ENCODE results near the gene COQ7. TPM values are rescaled to one million over a fixed set of nuclear protein-coding genes. Genes with fewer than 3 reads are reported as not detected.

The COQ7 gene
- total RNA-seq, 2 experiments from 2014 or later = 21.6 to 22.2 TPM

GRCh38 chr16:19044769-19045168 is 22.6 kb upstream of the COQ7 start:
- Histone ChIP-seq H2AFZ (ENCODE audit: low read length) (no peak overlapping the region), H3K9me3 (ENCODE audit: low read length) (no peaks in the 10 kb centered on the region), H3K36me3 (ENCODE audit: insufficient read depth, low read length) (no peaks in the 10 kb centered on the region), H4K20me1 (ENCODE audit: insufficient read depth, low read length) (no peaks in the 10 kb centered on the region), H3K79me2 (ENCODE audit: insufficient read depth, low read depth, low read length) (no peaks in the 10 kb centered on the region), H3K4me1 (ENCODE audit: insufficient read depth, low read length, poor library complexity, severe bottlenecking) (no peaks in the 10 kb centered on the region), H3K9me2 (ENCODE audit: insufficient read depth, low read length) (no peaks in the 10 kb centered on the region), H3K4me2 (ENCODE audit: low read length) (no peak overlapping the region), H3K4me3 (ENCODE audit: low read depth, low read length, poor library complexity, severe bottlenecking) (no peak overlapping the region), H3K27ac (ENCODE audit: low read depth, low read length, poor library complexity, severe bottlenecking) (no peak overlapping the region)
- ChIA-PET CTCF (ENCODE audit: unreplicated experiment) (interaction anchor here (0.6 kb wide), 1 partner anchor 120 kb away, joined by 3 read pairs; no protein-coding TSS in a partner anchor), POLR2A (interaction anchor here (0.6 kb wide), 2 partner anchors 39 to 157 kb away, joined by 4 to 7 read pairs; no protein-coding TSS in a partner anchor)
- BruUV-seq (replicated peaks) = no TSS peak
- no peak for DNase-seq (ENCODE audit: low spot score)
- TF ChIP-seq, protein P1, sequence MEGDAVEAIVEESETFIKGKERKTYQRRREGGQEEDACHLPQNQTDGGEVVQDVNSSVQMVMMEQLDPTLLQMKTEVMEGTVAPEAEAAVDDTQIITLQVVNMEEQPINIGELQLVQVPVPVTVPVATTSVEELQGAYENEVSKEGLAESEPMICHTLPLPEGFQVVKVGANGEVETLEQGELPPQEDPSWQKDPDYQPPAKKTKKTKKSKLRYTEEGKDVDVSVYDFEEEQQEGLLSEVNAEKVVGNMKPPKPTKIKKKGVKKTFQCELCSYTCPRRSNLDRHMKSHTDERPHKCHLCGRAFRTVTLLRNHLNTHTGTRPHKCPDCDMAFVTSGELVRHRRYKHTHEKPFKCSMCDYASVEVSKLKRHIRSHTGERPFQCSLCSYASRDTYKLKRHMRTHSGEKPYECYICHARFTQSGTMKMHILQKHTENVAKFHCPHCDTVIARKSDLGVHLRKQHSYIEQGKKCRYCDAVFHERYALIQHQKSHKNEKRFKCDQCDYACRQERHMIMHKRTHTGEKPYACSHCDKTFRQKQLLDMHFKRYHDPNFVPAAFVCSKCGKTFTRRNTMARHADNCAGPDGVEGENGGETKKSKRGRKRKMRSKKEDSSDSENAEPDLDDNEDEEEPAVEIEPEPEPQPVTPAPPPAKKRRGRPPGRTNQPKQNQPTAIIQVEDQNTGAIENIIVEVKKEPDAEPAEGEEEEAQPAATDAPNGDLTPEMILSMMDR (conservative IDR thresholded peaks at IDR 0.05; ENCODE audit: low read length) = no peak
- TF ChIP-seq EZH2phosphoT487 (IDR thresholded peaks at IDR 0.05; ENCODE audit: borderline replicate concordance, low read depth, low read length) = no peak
- intact Hi-C loops (cut with micrococcal nuclease; ENCODE audit: unreplicated experiment) = no loop called here

DNA sequence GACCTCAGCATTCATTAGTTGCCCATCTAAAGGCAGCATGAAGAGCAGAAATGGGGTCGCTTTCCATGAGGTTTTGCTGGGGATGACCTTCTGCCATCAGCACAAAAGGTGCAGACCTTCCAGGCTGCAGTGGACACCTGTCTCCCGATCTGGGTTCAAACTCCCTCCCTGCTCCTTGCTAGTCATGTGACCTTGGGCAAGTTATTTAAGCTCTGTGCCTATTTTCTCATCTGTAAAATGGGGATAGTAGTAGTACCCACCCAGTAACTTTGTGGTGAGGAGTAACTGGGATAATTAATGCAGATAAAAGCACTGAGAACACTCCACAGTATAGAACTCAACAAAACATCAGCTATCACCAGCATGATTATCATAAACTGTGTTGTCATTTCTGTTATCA is 21.4 kb upstream of the COQ7 start:
- no peaks in the 10 kb centered on the region for H4K20me1 ChIP-seq (ENCODE audit: insufficient read depth, low read length)
- TF ChIP-seq, protein P1 (conservative IDR thresholded peaks at IDR 0.05; ENCODE audit: low read length) = no peak
- CTCF ChIA-PET (ENCODE audit: unreplicated experiment) = no interaction called here
- POLR2A ChIA-PET = interaction anchor here (0.6 to 0.7 kb wide), 2 partner anchors 310 to 1367 kb away, joined by 3 to 4 read pairs; no protein-coding TSS in a partner anchor
- BruUV-seq (replicated peaks) = no TSS peak
- no peaks in the 10 kb centered on the region for H3K9me2 ChIP-seq (ENCODE audit: insufficient read depth, low read length)
- H3K9me3 ChIP-seq (ENCODE audit: low read length) = no peaks in the 10 kb centered on the region
- H3K36me3 ChIP-seq (ENCODE audit: insufficient read depth, low read length) = no peaks in the 10 kb centered on the region
- intact Hi-C loops (cut with micrococcal nuclease; ENCODE audit: unreplicated experiment) = no loop called here
- no peak overlapping the region for H3K4me3 ChIP-seq (ENCODE audit: low read depth, low read length, poor library complexity, severe bottlenecking)
- no peak overlapping the region for H3K4me2 ChIP-seq (ENCODE audit: low read length)
- H3K27ac ChIP-seq (ENCODE audit: low read depth, low read length, poor library complexity, severe bottlenecking) = no peak overlapping the region
- H2AFZ ChIP-seq (ENCODE audit: low read length) = no peak overlapping the region
- H3K4me1 ChIP-seq (ENCODE audit: insufficient read depth, low read length, poor library complexity, severe bottlenecking) = no peaks in the 10 kb centered on the region
- no peaks in the 10 kb centered on the region for H3K79me2 ChIP-seq (ENCODE audit: insufficient read depth, low read depth, low read length)
- DNase-seq (ENCODE audit: low spot score) = no peak

DNA sequence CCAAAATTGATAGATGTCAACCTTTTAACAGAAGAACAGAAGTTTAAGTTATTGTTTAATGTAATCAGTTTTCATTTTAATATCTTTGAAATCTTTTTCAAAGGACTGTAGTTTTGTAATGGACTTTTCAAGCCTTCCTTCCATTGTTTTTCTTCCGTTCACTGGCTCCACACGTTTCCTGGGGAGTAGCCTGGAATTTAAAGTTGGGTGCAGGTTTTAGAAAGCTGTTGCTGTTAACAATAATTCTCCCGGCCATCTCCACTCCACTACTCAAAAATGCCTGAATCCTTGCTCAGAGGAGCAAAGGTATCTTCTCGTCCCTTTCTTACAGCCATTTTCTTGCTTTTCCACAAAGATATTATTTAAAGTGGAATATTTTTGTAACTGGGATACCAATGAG is 4.7 kb upstream of the COQ7 start:
- no peak overlapping the region for H3K4me2 ChIP-seq (ENCODE audit: low read length)
- no peak overlapping the region for H3K27ac ChIP-seq (ENCODE audit: low read depth, low read length, poor library complexity, severe bottlenecking)
- H3K4me3 ChIP-seq (ENCODE audit: low read depth, low read length, poor library complexity, severe bottlenecking) = no peak overlapping the region
- H3K79me2 ChIP-seq (ENCODE audit: insufficient read depth, low read depth, low read length) = no peaks in the 10 kb centered on the region
- TF ChIP-seq, protein P1 (conservative IDR thresholded peaks at IDR 0.05; ENCODE audit: low read length) = no peak
- TF ChIP-seq EZH2phosphoT487 (IDR thresholded peaks at IDR 0.05; ENCODE audit: borderline replicate concordance, low read depth, low read length) = no peak
- no peak overlapping the region for H2AFZ ChIP-seq (ENCODE audit: low read length)
- H3K36me3 ChIP-seq (ENCODE audit: insufficient read depth, low read length) = no peaks in the 10 kb centered on the region
- ChIA-PET CTCF (ENCODE audit: unreplicated experiment) (no interaction called here), POLR2A (interaction anchor here (0.7 kb wide), 1 partner anchor 22 kb away, joined by 3 read pairs; no protein-coding TSS in a partner anchor)
- H4K20me1 ChIP-seq (ENCODE audit: insufficient read depth, low read length) = no peaks in the 10 kb centered on the region
- no peak for DNase-seq (ENCODE audit: low spot score)
- no TSS peak for BruUV-seq (replicated peaks)
- H3K9me3 ChIP-seq (ENCODE audit: low read length) = no peaks in the 10 kb centered on the region
- H3K4me1 ChIP-seq (ENCODE audit: insufficient read depth, low read length, poor library complexity, severe bottlenecking) = no peaks in the 10 kb centered on the region
- intact Hi-C loops (cut with micrococcal nuclease; ENCODE audit: unreplicated experiment) = no loop called here
- no peaks in the 10 kb centered on the region for H3K9me2 ChIP-seq (ENCODE audit: insufficient read depth, low read length)

Data from OCI-LY7 (cell line).